ENCODE data around the gene SERPINA3.
"Not testable (repeated sequence)": the region's sequence is repeated elsewhere in the genome, so short reads cannot be mapped to it uniquely, and the experiment has no call there.

The SERPINA3 gene

DNA sequence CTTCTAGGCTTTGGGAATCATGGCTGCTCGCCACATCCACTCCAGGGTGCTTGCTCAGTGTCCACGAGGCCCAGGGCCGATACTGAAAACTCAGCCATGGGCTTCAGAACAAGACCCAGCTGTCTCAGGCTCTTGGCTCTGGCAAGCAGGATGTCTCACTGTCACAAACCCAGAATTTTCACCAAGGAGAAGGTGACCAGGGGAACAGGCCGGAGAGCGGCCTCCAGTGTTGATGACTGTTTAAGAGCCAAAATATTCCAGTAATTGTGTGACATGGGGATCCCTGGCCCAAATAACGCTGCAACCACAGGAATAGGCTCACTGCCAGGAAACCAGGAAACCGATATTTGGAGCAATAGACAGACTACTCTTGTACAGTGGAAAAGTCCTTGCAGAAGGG is 40.8 kb upstream of the SERPINA3 start:
- no peak overlapping the region for H3K27ac ChIP-seq
- TF ChIP-seq CTCF (conservative IDR thresholded peaks at IDR 0.05) (no peak), ZFX (IDR thresholded peaks at IDR 0.05) (no peak)

DNA sequence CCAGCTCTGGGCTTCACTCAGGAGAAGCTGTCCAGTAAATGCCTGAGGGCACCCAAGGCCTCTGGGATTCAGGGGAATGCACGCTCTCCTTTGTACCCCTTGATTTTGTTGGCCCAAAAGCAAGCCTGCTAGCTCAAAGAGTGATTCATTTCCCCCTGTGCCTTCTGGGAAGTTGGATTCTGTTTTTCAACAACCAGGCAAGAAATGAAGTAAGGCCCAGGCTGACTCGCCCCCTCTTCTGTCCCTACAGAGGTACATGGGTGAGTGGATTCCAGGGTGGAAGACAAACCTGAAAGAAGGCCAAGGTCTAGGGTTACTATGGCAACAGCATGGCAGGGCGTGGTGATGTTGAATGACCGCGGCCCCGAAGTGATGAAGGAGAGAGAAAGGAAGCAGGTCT is 40.2 kb upstream of the SERPINA3 start:
- TF ChIP-seq CTCF (conservative IDR thresholded peaks at IDR 0.05) (no peak), ZFX (IDR thresholded peaks at IDR 0.05) (no peak)
- no peak overlapping the region for H3K27ac ChIP-seq

DNA sequence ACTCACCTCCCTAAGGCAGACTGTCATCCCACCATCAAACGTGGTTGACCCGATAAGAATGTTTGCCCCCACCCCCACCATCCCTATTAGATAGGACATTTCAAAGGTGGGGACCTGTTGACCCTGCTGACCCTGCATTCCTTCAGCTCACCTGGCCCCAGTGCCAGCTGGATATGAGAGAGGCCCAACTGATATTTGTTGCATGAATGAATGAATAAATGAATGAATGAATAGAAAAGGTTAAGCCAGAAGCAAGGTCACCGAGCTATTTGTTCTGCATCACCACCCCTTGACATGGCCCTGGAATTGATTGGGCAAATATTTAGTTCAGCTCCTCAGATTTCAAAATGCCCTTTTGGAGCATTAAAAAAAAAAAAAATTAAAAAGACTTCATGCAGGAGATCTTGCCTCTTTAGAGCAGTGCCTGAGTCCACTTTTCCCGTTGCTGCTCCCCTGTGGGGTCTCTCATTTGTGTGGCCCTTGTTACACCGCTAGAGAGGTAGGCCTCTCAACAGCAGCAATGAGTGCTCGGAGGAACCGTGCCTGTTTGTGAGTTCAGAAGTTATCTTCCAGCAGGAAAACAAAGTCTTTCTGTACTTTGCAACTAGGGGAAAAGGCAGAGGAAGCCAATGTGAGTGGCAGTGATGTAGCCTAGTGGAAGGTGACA is 39.4 kb upstream of the SERPINA3 start:
- TF ChIP-seq CTCF (conservative IDR thresholded peaks at IDR 0.05): no peak
- no peak for TF ChIP-seq ZFX (IDR thresholded peaks at IDR 0.05)
- no peak overlapping the region for H3K27ac ChIP-seq

DNA sequence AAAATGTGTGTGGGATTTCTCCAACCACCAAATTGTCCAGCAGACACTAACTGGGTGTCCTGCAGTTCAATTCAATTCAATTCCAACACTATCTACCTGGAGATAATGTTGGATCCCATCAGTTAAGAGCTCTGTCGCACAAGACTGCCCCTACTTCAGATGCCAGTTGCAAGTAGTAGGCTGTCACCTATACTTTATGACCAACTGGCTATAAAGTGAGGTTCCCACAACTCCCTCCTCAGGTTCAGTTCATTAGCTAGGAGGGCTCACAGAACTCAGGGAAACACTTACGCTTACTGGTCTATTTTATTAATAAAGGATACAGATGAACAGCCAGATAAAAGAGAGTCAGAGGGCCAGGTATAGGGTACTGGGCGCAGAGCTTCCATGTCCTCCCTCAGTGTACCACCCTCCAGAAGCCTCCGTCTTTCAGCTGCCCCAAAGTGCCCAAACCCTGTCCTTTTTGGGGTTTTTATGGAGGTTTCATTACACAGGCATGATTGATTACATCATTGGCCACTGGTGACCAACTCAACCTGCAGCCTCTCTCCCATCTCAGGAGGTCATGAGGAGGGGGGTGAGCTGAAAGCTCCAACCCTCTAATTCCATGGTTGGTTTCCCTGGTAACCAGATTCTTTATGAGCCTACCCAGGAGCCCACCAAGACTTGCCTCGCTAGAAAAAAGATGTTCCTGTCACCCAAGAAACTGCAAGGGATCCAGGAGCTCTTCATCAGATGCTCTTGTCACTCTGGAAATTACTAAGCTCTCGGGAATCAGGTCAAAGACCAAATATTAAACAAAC is 38.5 kb upstream of the SERPINA3 start:
- no peak overlapping the region for H3K27ac ChIP-seq
- TF ChIP-seq CTCF (conservative IDR thresholded peaks at IDR 0.05) (no peak), ZFX (IDR thresholded peaks at IDR 0.05) (no peak)

DNA sequence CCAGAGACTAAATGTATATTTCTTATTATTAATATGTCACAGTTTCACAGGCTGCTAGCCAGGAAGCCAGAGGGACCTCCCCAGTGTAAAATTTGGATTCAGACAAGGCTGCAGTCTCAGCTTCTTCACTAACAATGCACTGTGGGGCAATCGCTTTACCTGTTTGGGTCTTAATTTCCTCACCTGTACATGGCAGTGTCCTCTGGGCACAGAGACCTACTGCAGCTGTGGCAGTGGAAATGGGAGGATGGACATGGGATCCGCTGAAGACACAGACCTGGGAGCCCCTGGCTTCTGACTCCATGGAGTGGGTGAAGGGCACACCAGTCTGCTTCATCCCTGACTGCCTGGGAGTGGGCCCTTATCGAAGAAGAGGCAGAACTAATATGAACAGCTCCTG is 37.9 kb upstream of the SERPINA3 start:
- TF ChIP-seq ZFX (IDR thresholded peaks at IDR 0.05) (no peak), CTCF (conservative IDR thresholded peaks at IDR 0.05) (no peak)

GRCh38 chr14:94575730-94576585 is 36.2 kb upstream of the SERPINA3 start:
- H3K27ac ChIP-seq: no peak overlapping the region
- TF ChIP-seq ZFX (IDR thresholded peaks at IDR 0.05): no peak
- TF ChIP-seq CTCF (conservative IDR thresholded peaks at IDR 0.05): no peak

More for the DNA sequence above, 37.9 kb upstream of the SERPINA3 start:
- H3K27ac ChIP-seq: no peak overlapping the region

DNA sequence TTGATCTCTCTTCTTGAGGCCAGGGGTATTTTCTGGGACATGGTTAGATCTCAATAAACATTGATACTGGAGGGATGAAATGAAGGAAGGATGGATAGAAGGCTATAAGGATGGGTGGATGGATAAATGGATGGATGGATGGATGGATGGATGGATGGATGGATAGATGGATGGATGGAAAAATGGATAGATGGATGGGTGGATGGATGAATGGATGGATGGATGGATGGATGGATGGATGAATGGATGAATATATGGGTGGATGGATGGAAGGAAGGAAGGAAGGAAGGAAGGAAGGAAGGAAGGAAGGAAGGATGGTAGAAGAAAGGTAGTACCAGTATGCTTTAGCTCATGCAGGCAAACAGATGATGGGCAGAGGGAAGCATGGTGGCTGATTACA is 34.7 kb upstream of the SERPINA3 start:
- not testable (repeated sequence) for H3K27ac ChIP-seq
